HG02970 (cell line): ENCODE results near the gene RBM41.

Experiments used
- ATAC-seq: cut with Tn5 transposase; IDR thresholded peaks from one replicate; pipeline ENCODE4 v1.9.1; 2021; ENCODE audit warnings: mild to moderate bottlenecking, moderate library complexity, moderate number of reproducible peaks; ENCODE audit not compliant: unreplicated experiment, low FRiP score

The RBM41 gene

DNA sequence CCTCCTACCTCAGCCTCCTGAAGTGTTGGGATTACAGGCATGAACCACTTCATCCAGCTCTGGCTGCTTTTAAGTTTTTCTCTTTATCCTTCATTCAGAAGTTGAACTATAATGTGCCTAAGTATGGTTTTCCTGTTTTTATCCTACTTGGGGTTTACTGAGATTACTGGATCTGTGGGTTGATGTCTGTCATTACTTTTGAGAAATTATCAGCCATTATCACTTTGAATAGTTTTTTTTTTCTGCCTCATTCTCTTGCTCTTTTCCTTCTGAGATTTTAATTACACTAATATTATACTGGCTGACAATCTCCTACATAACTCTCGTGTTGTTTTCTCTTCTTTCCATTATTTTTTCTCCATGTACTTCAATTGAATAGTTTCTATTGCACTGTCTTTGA is 71.0 kb downstream of the RBM41 start:
- ATAC-seq = no peak

DNA sequence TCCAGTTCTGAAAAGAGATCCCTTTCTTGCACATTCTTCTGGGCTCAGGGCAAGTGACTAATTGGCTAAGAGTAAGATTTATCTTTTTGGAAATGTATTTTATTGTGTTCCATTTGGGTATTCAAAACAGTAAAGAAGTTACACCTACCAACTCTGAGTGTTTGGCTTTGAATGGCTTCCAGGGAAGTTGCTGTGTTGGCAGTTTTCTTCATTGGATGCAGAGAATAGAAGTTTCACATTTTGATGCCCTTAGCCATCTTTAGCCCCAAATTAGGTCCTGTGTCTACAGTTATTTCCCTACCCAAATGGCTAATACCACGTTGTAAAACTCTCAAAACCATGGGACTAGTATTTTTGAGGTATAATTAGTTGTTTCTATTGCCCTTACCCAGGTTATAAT is 88.9 kb downstream of the RBM41 start:
- no peak for ATAC-seq

DNA sequence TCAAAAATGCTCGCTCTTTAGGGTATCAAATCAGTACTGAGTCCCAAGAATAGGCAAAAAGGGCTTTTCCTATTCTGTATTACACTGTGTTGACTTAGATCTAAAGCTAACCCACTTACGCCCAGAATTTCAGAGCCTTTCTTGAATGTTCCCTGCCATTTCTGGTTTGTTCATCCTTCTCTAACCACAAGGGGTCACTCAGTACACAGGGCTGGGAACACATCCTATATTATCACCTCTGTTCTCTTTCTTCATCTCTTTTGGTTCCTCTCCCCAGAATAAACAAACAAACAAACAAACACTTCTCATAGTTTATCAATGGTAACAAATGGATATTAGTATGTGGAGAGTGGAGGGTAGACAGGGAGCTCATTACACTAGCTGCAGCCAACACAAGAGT is 93.1 kb downstream of the RBM41 start:
- no peak for ATAC-seq

DNA sequence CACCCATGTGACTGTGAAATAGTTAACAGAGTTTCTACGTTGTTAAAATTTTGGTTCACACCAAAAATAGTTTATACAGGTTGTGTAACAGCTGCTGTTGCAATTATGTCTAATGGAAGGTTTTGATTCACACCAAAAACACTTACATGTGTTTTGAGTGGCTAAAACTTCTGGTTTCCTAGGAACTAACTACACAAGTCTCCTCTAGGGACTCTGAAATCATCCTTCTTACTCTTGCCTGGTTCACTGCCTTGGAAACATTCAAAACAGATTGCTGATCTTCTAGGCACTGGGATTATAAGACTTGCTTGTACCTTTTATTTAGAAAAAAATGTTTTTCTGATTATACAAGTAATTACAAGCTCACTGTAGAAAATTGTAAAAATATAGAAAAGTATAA is 103.7 kb downstream of the RBM41 start:
- no peak for ATAC-seq
